K562 treated with DMSO at 1 percent for 4 hours (cell line): ENCODE data around the gene GPR85. TPM values are rescaled to one million over a fixed set of nuclear protein-coding genes. Genes with fewer than 3 reads are reported as not detected.

ENCODE experiments used
- total RNA-seq: library from RNA; unstranded; fragments of 300-600 nt; gene quantifications from 2 replicates; pipeline ENCODE4 v1.2.3, GENCODE V29; 2022; ENCODE audit not compliant: insufficient read depth

Gene GPR85, protein sequence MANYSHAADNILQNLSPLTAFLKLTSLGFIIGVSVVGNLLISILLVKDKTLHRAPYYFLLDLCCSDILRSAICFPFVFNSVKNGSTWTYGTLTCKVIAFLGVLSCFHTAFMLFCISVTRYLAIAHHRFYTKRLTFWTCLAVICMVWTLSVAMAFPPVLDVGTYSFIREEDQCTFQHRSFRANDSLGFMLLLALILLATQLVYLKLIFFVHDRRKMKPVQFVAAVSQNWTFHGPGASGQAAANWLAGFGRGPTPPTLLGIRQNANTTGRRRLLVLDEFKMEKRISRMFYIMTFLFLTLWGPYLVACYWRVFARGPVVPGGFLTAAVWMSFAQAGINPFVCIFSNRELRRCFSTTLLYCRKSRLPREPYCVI
- 2.0 and 7.6 TPM in 2 replicates for total RNA-seq

DNA sequence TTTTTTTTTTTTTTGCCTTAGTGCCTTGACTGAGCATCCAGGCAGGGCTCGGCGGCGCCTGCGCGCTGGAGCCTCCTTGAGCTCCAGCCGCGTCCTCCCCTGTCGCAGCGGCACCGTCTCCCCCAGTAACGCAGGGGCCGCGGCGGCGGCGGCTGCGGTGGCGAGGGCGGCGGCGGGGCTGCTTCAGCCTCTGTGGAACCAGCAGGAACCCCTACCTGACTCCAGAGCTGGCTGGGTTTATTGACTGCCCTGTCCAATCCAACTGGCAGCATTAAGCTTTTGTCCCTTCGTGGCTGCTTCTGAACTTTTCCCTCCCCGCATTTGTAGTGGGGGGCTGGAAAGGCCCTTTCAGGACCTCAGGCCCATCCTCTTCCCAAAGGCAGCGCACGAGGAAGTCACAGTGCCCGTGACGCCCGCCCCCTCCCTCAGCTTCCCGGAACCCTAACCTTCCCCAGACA lies at the start of gene GPR85:
GPR85 (minus strand) TSS at position 397 of the 458 bp plus-strand sequence. CDS start 2,106 bp downstream, outside the sequence.

GRCh38 chr7:113118074-113118959 lies 31.7 kb upstream of the GPR85 start, which contains the start of gene SMIM30:
Gene SMIM30, minus strand, starts transcription at chr7:113118554. Its CDS starts 976 bp downstream, at chr7:113117578.

Other genes starting within 250 kb of the GPR85 start
- 131 and 133 TPM in 2 replicates for gene SMIM30, start 31.7 kb upstream of the GPR85 start, total RNA-seq